DOHH2 (cell line): ENCODE measurements around the gene AP1S3.

Experiments
- CTCF ChIP-seq: fragments of 200-600 bp; sonication (generic); IDR thresholded peaks from one replicate; pipeline ENCODE4 v1.5.1; 2014; ENCODE audit warnings: antibody characterized with exemption, mild to moderate bottlenecking, low read depth, low read length; ENCODE audit not compliant: poor library complexity, severe bottlenecking
- EZH2phosphoT487 ChIP-seq: fragments of 200-600 bp; sonication (generic); IDR thresholded peaks from 2 replicates; pipeline ENCODE4 v1.6.1; 2017; ENCODE audit warnings: borderline replicate concordance, mild to moderate bottlenecking, antibody characterized with exemption, low read length, moderate library complexity, mixed read lengths

- TF ChIP-seq CTCF = no peak
- no peak for TF ChIP-seq EZH2phosphoT487
Measured at GRCh38 chr2:223725494-223725893, 111.9 kb downstream of the AP1S3 start.
